Activated naive CD4-positive, alpha-beta T cell treated with anti-CD3 and anti-CD28 coated beads for 36 hours (primary cell): Measurements from ENCODE around the gene TLNRD1. TPM values are rescaled to one million over a fixed set of nuclear protein-coding genes. Genes with fewer than 3 reads are reported as not detected.
A peak's percentile ranks its signal among the peaks of the same experiment; 100 is the strongest.

Experiments
- CTCF ChIA-PET: fragments of 350-600 bp; sonication (Branson Sonifier 250); formaldehyde crosslinking; loops from one replicate; lab custom pipeline; 2021; ENCODE audit warnings: antibody characterized with exemption; lab: Charles Lee
- DNase-seq: peaks from one replicate; pipeline ENCODE4 v3.0.0-alpha.2; 2020
- H3K27ac Mint-ChIP-seq: one replicate; pipeline ENCODE4 v1.8.0; 2021; ENCODE audit warnings: mild to moderate bottlenecking, mixed read lengths
- H3K27me3 Mint-ChIP-seq: one replicate; pipeline ENCODE4 v1.8.0; 2021; ENCODE audit warnings: low read depth, mixed read lengths
- H3K36me3 Mint-ChIP-seq: one replicate; pipeline ENCODE4 v1.8.0; 2021; ENCODE audit warnings: low read depth, mixed read lengths
- H3K4me1 Mint-ChIP-seq: one replicate; pipeline ENCODE4 v1.8.0; 2021; ENCODE audit warnings: low read depth, mixed read lengths
- H3K4me3 Mint-ChIP-seq: one replicate; pipeline ENCODE4 v1.8.0; 2021; ENCODE audit warnings: mild to moderate bottlenecking, moderate library complexity, mixed read lengths
- H3K9me3 Mint-ChIP-seq: one replicate; pipeline ENCODE4 v1.8.0; 2021; ENCODE audit warnings: mixed read lengths
- intact Hi-C: fragments of 100-400 bp; cut with micrococcal nuclease; formaldehyde crosslinking; loops from one replicate; pipeline ENCODE4 v1.15.1; 2023
- total RNA-seq, 2 experiments: library from RNA; stranded (reverse); gene quantifications; one replicate each; pipeline ENCODE4 v1.2.3, GENCODE V29; 2021

TLNRD1 gene
- total RNA-seq, 2 experiments from 2014 or later, result 15.9 to 16.6 TPM

- no peak for DNase-seq
- Mint-ChIP-seq H3K27me3 (no peaks in the 10 kb centered on the region), H3K27ac (peak overlapping the region; percentile 23), H3K9me3 (no peaks in the 10 kb centered on the region), H3K4me3 (no peak overlapping the region), H3K4me1 (peaks cover 66% of the 10 kb centered on the region), H3K36me3 (peaks cover 28% of the 10 kb centered on the region)
- CTCF ChIA-PET, result interaction anchor here (0.7 to 2.6 kb wide), 7 partner anchors 9 to 415 kb away, joined by 3 to 17 read pairs (median 4); no protein-coding TSS in a partner anchor
- intact Hi-C loops, result no loop called here
Measured at GRCh38 chr15:80979538-80980200, 21.1 kb upstream of the TLNRD1 start.

GRCh38 chr15:80982205-80982604 is 18.5 kb upstream of the TLNRD1 start:
- CTCF ChIA-PET, result interaction anchor here (1.4 to 1.5 kb wide), 2 partner anchors 9 to 284 kb away, joined by 4 to 5 read pairs; no protein-coding TSS in a partner anchor
- no peaks in the 10 kb centered on the region for H3K27me3 Mint-ChIP-seq
- peak; percentile 43 for DNase-seq
- H3K9me3 Mint-ChIP-seq, result no peaks in the 10 kb centered on the region
- H3K36me3 Mint-ChIP-seq, result peaks cover 29% of the 10 kb centered on the region
- intact Hi-C loops, result no loop called here
- peaks cover 69% of the 10 kb centered on the region for H3K4me1 Mint-ChIP-seq
- peak overlapping the region; percentile 14 for H3K27ac Mint-ChIP-seq
- no peak overlapping the region for H3K4me3 Mint-ChIP-seq

- H3K36me3 Mint-ChIP-seq, result peaks cover 26% of the 10 kb centered on the region
Measured at GRCh38 chr15:80982839-80983238, 17.9 kb upstream of the TLNRD1 start.

GRCh38 chr15:80984856-80985255 is 15.9 kb upstream of the TLNRD1 start:
- DNase-seq, result no peak
- peaks cover 57% of the 10 kb centered on the region for H3K4me1 Mint-ChIP-seq
- H3K36me3 Mint-ChIP-seq, result peaks cover 25% of the 10 kb centered on the region
- no peak overlapping the region for H3K4me3 Mint-ChIP-seq
- H3K9me3 Mint-ChIP-seq, result no peaks in the 10 kb centered on the region
- intact Hi-C loops, result loop anchor here (5.0 kb wide), 2 partner anchors 288 to 1062 kb away; partner anchors contain the start of genes ABHD17C and MEX3B
- H3K27ac Mint-ChIP-seq, result peak overlapping the region; percentile 0
- H3K27me3 Mint-ChIP-seq, result no peaks in the 10 kb centered on the region
- CTCF ChIA-PET, result interaction anchor here (0.6 kb wide), 1 partner anchor 23 kb away, joined by 3 read pairs; no protein-coding TSS in a partner anchor

More at GRCh38 chr15:80982839-80983238, 17.9 kb upstream of the TLNRD1 start:
- H3K9me3 Mint-ChIP-seq, result no peaks in the 10 kb centered on the region
- no peak overlapping the region for H3K27ac Mint-ChIP-seq
- CTCF ChIA-PET, result interaction anchor here (0.6 to 1.5 kb wide), 4 partner anchors 8 to 284 kb away, joined by 3 to 5 read pairs (median 4); no protein-coding TSS in a partner anchor
- intact Hi-C loops, result no loop called here
- peaks cover 68% of the 10 kb centered on the region for H3K4me1 Mint-ChIP-seq
- H3K27me3 Mint-ChIP-seq, result no peaks in the 10 kb centered on the region
- DNase-seq, result no peak
- no peak overlapping the region for H3K4me3 Mint-ChIP-seq

DNA sequence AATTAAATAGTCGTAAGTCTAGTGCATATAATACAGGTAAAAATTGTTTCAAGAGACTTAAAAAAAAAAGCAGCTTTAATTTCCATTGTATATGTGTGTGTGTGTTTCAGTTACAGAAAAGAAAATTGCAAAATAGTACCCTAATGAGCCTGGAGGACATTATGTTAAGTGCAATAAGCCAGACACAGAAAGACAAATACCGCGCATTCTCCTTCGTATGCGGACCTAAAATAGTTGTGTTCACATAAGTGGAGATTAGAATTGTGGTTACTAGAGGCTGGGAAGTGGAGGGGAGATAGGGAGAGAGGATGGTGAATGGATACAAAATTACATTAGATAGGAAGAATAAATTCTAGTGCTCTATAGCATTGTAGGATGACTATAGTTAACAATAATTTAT is 14.7 kb upstream of the TLNRD1 start:
- Mint-ChIP-seq H3K36me3 (peaks cover 23% of the 10 kb centered on the region), H3K4me1 (peaks cover 67% of the 10 kb centered on the region), H3K27me3 (no peaks in the 10 kb centered on the region), H3K4me3 (no peak overlapping the region), H3K27ac (no peak overlapping the region), H3K9me3 (no peaks in the 10 kb centered on the region)
- intact Hi-C loops, result loop anchor here (2.0 to 5.0 kb wide), 3 partner anchors 29 to 1061 kb away; partner anchors contain the start of genes ABHD17C and MEX3B
- DNase-seq, result no peak
- CTCF ChIA-PET, result interaction anchor here (1.0 to 3.5 kb wide), 4 partner anchors 9 to 281 kb away, joined by 5 to 15 read pairs (median 6); no protein-coding TSS in a partner anchor

DNA sequence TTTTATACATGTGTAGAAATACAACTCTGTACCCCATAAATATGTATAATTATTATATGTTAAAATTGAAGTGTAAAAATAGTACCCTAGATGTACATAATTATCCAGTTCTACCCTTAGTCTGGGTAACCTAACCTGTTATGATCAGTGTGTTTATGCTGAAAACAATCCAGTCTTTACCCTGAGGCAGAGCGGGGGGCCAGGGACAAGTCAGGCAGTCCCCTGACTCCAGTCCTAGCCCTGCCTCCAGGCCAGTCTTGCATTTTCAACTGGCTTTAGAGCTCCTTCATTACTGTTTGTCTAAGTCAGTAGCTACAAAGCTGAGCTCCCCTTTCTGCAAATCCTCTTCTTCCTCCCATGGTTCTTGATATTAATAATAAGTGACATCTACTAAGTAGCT is 14.2 kb upstream of the TLNRD1 start:
- CTCF ChIA-PET, result interaction anchor here (0.6 to 3.5 kb wide), 5 partner anchors 9 to 280 kb away, joined by 3 to 15 read pairs (median 6); no protein-coding TSS in a partner anchor
- Mint-ChIP-seq H3K27me3 (no peaks in the 10 kb centered on the region), H3K4me3 (no peak overlapping the region), H3K4me1 (peaks cover 72% of the 10 kb centered on the region), H3K27ac (peak overlapping the region; percentile 14), H3K36me3 (peaks cover 23% of the 10 kb centered on the region), H3K9me3 (no peaks in the 10 kb centered on the region)
- no peak for DNase-seq
- intact Hi-C loops, result loop anchor here (2.0 to 5.0 kb wide), 3 partner anchors 30 to 1061 kb away; partner anchors contain the start of genes ABHD17C and MEX3B

DNA sequence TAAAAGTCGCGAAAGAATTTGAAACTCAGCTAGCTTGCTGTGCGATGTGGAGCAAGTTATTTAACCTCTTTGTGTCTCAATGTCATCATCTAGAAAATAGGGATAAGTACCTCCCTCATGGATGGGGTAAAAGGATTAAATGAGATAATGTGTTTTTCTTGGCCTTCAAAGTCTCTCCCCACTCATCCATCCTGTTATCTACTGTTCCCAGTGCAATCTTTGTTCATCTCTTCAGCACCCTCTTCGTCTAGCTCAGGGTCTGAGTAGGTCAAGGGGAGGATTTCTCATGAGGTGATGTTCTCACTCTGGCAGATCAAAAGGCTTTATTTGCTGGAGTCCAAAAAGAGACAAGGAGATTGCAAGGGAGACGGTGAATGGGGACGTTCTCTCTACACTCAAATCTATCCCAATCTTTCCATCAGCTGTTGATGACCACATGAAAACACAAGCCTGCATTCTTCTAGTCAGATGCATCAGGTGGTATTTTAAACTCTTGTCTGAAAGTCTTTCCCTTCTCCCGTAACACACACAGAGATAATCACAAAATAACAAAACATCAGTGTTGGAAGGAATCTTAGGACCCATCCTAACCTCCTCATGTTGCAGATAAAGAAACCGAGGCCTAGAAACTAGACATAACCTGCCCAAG is 12.5 kb upstream of the TLNRD1 start:
- intact Hi-C loops, result loop anchor here (2.0 to 5.0 kb wide), 4 partner anchors 17 to 1059 kb away; partner anchors contain the start of genes ABHD17C and MEX3B
- no peak for DNase-seq
- Mint-ChIP-seq H3K36me3 (peaks cover 16% of the 10 kb centered on the region), H3K27me3 (no peaks in the 10 kb centered on the region), H3K27ac (peak overlapping the region; percentile 97), H3K4me3 (peak overlapping the region; percentile 99), H3K4me1 (peaks cover 67% of the 10 kb centered on the region), H3K9me3 (no peaks in the 10 kb centered on the region)
- CTCF ChIA-PET, result interaction anchor here (1.8 to 3.5 kb wide), 2 partner anchors 18 to 279 kb away, joined by 7 to 15 read pairs; no protein-coding TSS in a partner anchor

- Mint-ChIP-seq H3K27me3 (no peaks in the 10 kb centered on the region), H3K36me3 (peaks cover 16% of the 10 kb centered on the region), H3K4me1 (peaks cover 63% of the 10 kb centered on the region), H3K9me3 (no peaks in the 10 kb centered on the region), H3K4me3 (peak overlapping the region; percentile 99), H3K27ac (peak overlapping the region; percentile 97)
- CTCF ChIA-PET, result interaction anchor here (3.5 kb wide), 1 partner anchor 278 kb away, joined by 15 read pairs; no protein-coding TSS in a partner anchor
- intact Hi-C loops, result loop anchor here (1.0 to 5.0 kb wide), 5 partner anchors 11 to 1058 kb away; partner anchors contain the start of genes ABHD17C, MEX3B and TLNRD1
- DNase-seq, result no peak
Measured at GRCh38 chr15:80989081-80989517, 11.6 kb upstream of the TLNRD1 start.

GRCh38 chr15:80989518-80990478 is 10.9 kb upstream of the TLNRD1 start, which contains the start of gene MESD:
Gene MESD (minus strand): TSS chr15:80989819. CDS start chr15:80989791, 28 bp downstream.
- CTCF ChIA-PET, result interaction anchor here (1.7 to 3.5 kb wide), 3 partner anchors 10 to 277 kb away, joined by 5 to 17 read pairs (median 15); no protein-coding TSS in a partner anchor
- peak; percentile 99 for DNase-seq
- intact Hi-C loops, result loop anchor here (1.0 to 10.0 kb wide), 7 partner anchors 11 to 1058 kb away; partner anchors contain the start of genes ABHD17C, FAH, MEX3B and TLNRD1
- Mint-ChIP-seq H3K27me3 (no peaks in the 10 kb centered on the region), H3K36me3 (peaks cover 16% of the 10 kb centered on the region), H3K27ac (peak within 1 kb of the TSS; percentile 97), H3K4me1 (peaks cover 57% of the 10 kb centered on the region), H3K9me3 (no peaks in the 10 kb centered on the region), H3K4me3 (peak within 1 kb of the TSS; percentile 99)

DNA sequence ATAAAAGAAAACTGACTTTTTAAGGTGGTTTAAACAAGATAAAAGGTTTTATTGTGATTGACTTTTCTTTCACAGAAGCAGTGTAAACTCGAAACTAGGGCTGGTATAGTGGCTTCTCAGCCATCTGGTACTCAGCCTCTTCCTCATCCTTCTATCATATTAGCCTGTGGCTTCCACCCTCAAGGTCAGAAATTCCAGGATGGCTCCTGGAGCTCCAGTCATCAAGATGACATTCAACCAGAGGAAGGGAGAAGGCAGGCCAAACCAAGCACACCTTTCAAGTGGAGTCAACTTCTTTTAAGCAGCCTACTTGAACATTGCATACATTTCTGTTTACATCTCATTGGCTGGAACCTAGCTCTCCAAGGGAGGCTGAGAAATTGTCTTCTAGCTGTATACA is 9.8 kb upstream of the TLNRD1 start:
- Mint-ChIP-seq H3K9me3 (no peaks in the 10 kb centered on the region), H3K36me3 (peaks cover 16% of the 10 kb centered on the region), H3K27ac (no peak overlapping the region), H3K27me3 (no peaks in the 10 kb centered on the region), H3K4me3 (no peak overlapping the region), H3K4me1 (peaks cover 47% of the 10 kb centered on the region)
- no peak for DNase-seq
- intact Hi-C loops, result loop anchor here (2.0 to 10.0 kb wide), 2 partner anchors 14 to 836 kb away; partner anchors contain the start of gene FAH
- CTCF ChIA-PET, result interaction anchor here (0.7 to 2.2 kb wide), 8 partner anchors 9 to 344 kb away, joined by 3 to 17 read pairs (median 4); no protein-coding TSS in a partner anchor
